GM18870 (cell line): Measurements from ENCODE around the gene MOV10L1.

Experiments used
- ATAC-seq: cut with Tn5 transposase; IDR thresholded peaks from one replicate; pipeline ENCODE4 v1.9.1; 2021; ENCODE audit warnings: moderate library complexity; ENCODE audit not compliant: unreplicated experiment

MOV10L1 gene

GRCh38 chr22:50089682-50090411 is at the start of gene MOV10L1:
TSS of gene MOV10L1 (plus strand) at chr22:50090006. CDS start at chr22:50090089, 83 bp downstream.
- ATAC-seq: no peak

- ATAC-seq: no peak
These were observed 49.1 kb upstream of the MOV10L1 start for GRCh38 chr22:50040717-50041116.

GRCh38 chr22:50041361-50042065 is 48.3 kb upstream of the MOV10L1 start:
- no peak for ATAC-seq

GRCh38 chr22:50044485-50045118 is 45.2 kb upstream of the MOV10L1 start:
- ATAC-seq: no peak

- ATAC-seq: no peak
These were observed 44.4 kb upstream of the MOV10L1 start for GRCh38 chr22:50045211-50046018.

- no peak for ATAC-seq
These were observed 43.8 kb upstream of the MOV10L1 start for GRCh38 chr22:50046019-50046415.

GRCh38 chr22:50046481-50047245 is 43.1 kb upstream of the MOV10L1 start:
- ATAC-seq: no peak

GRCh38 chr22:50047346-50047745 is 42.5 kb upstream of the MOV10L1 start:
- no peak for ATAC-seq

- ATAC-seq: no peak
These were observed 41.6 kb upstream of the MOV10L1 start for GRCh38 chr22:50048061-50048765.

- ATAC-seq: no peak
These were observed 41.0 kb upstream of the MOV10L1 start for GRCh38 chr22:50048836-50049235.

GRCh38 chr22:50049299-50050195 is 40.3 kb upstream of the MOV10L1 start:
- no peak for ATAC-seq

- no peak for ATAC-seq
These were observed 37.9 kb upstream of the MOV10L1 start for GRCh38 chr22:50051930-50052329.

GRCh38 chr22:50053861-50054260 is 35.9 kb upstream of the MOV10L1 start:
- no peak for ATAC-seq

- ATAC-seq: no peak
These were observed 33.4 kb upstream of the MOV10L1 start for GRCh38 chr22:50056214-50056972.

- ATAC-seq: no peak
These were observed 32.3 kb upstream of the MOV10L1 start for GRCh38 chr22:50057278-50058060.

- ATAC-seq: no peak
These were observed 31.5 kb upstream of the MOV10L1 start, which contains the start of gene TTLL8 for GRCh38 chr22:50058061-50058905. TSS of gene TTLL8 (minus strand) at chr22:50058298.
